ENCODE measurements around the gene PEMT.

GRCh38 chr17:17605729-17606088 is 14.2 kb upstream of the PEMT start:
- no peak for TF ChIP-seq POLR2A (IDR thresholded peaks at IDR 0.05)
- TF ChIP-seq CTCF (IDR thresholded peaks at IDR 0.05): no peak

Data from sigmoid colon (tissue), 3 donors.